ENCODE measurements around the gene ZNF865. TPM values are rescaled to one million over a fixed set of nuclear protein-coding genes. Genes with fewer than 3 reads are reported as not detected.

ZNF865 gene
- total RNA-seq, 1 donor from 2014 or later: 15.0 TPM

GRCh38 chr19:55618426-55618825 lies 13.0 kb downstream of the ZNF865 start:
- H3K27me3 Mint-ChIP-seq (ENCODE audit: low read depth, unreplicated experiment): no peaks in the 10 kb centered on the region
- no peak overlapping the region for H3K4me3 Mint-ChIP-seq (ENCODE audit: unreplicated experiment)
- no peak for FAIRE-seq
- Histone ChIP-seq H3K4me2 (ENCODE audit: low read length) (no peak overlapping the region), H3K4me1 (ENCODE audit: insufficient read depth, low read length) (no peaks in the 10 kb centered on the region), H3K27me3 (ENCODE audit: insufficient read depth, low read length) (no peaks in the 10 kb centered on the region), H3K9me3 (ENCODE audit: insufficient read depth, low read depth, low read length) (no peaks in the 10 kb centered on the region), H4K20me1 (ENCODE audit: insufficient read depth, low read length) (peaks cover 12% of the 10 kb centered on the region), H2AFZ (ENCODE audit: low read depth, low read length) (no peak overlapping the region), H3K9ac (ENCODE audit: low read length) (no peak overlapping the region), H3K36me3 (ENCODE audit: insufficient read depth, low read length) (no peaks in the 10 kb centered on the region), H3K79me2 (ENCODE audit: insufficient read depth, low read length) (peaks cover 7% of the 10 kb centered on the region), H3K4me3 (ENCODE audit: insufficient read depth, low read depth, low read length) (no peak overlapping the region), H3K27ac (ENCODE audit: low read depth, low read length) (no peak overlapping the region)
- peaks cover 6% of the 10 kb centered on the region for H3K4me1 Mint-ChIP-seq (ENCODE audit: low read depth, unreplicated experiment)
- H3K27ac Mint-ChIP-seq (ENCODE audit: unreplicated experiment): no peak overlapping the region
- no peak for DNase-seq (ENCODE audit: low read depth)
- TF ChIP-seq EZH2 (IDR thresholded peaks at IDR 0.05; ENCODE audit: insufficient read depth, low read length): no peak
- TF ChIP-seq CTCF (IDR thresholded peaks at IDR 0.05; ENCODE audit: insufficient read depth, low read depth, low read length): no peak
- no peaks in the 10 kb centered on the region for H3K9me3 Mint-ChIP-seq (ENCODE audit: unreplicated experiment)
- H3K36me3 Mint-ChIP-seq (ENCODE audit: low read depth, unreplicated experiment): peaks cover 6% of the 10 kb centered on the region

- DNase-seq (ENCODE audit: low read depth): no peak
- Histone ChIP-seq H3K9me3 (ENCODE audit: insufficient read depth, low read depth, low read length) (no peaks in the 10 kb centered on the region), H3K27ac (ENCODE audit: low read depth, low read length) (no peak overlapping the region), H3K9ac (ENCODE audit: low read length) (no peak overlapping the region), H3K4me2 (ENCODE audit: low read length) (no peak overlapping the region), H4K20me1 (ENCODE audit: insufficient read depth, low read length) (peaks cover 17% of the 10 kb centered on the region), H3K4me1 (ENCODE audit: insufficient read depth, low read length) (no peaks in the 10 kb centered on the region), H3K4me3 (ENCODE audit: insufficient read depth, low read depth, low read length) (no peak overlapping the region), H3K79me2 (ENCODE audit: insufficient read depth, low read length) (peaks cover 12% of the 10 kb centered on the region), H3K36me3 (ENCODE audit: insufficient read depth, low read length) (no peaks in the 10 kb centered on the region), H3K27me3 (ENCODE audit: insufficient read depth, low read length) (no peaks in the 10 kb centered on the region), H2AFZ (ENCODE audit: low read depth, low read length) (no peak overlapping the region)
- no peak for FAIRE-seq
- no peak overlapping the region for H3K4me3 Mint-ChIP-seq (ENCODE audit: unreplicated experiment)
- TF ChIP-seq CTCF (IDR thresholded peaks at IDR 0.05; ENCODE audit: insufficient read depth, low read depth, low read length) (no peak), EZH2 (IDR thresholded peaks at IDR 0.05; ENCODE audit: insufficient read depth, low read length) (no peak)
- H3K36me3 Mint-ChIP-seq (ENCODE audit: low read depth, unreplicated experiment): peaks cover 8% of the 10 kb centered on the region
- peak overlapping the region; percentile 1 for H3K27ac Mint-ChIP-seq (ENCODE audit: unreplicated experiment)
- no peaks in the 10 kb centered on the region for H3K27me3 Mint-ChIP-seq (ENCODE audit: low read depth, unreplicated experiment)
- no peaks in the 10 kb centered on the region for H3K9me3 Mint-ChIP-seq (ENCODE audit: unreplicated experiment)
- peaks cover 6% of the 10 kb centered on the region for H3K4me1 Mint-ChIP-seq (ENCODE audit: low read depth, unreplicated experiment)
Observed at GRCh38 chr19:55619286-55619685, 13.8 kb downstream of the ZNF865 start.

GRCh38 chr19:55620410-55621204 lies 15.2 kb downstream of the ZNF865 start:
- no peaks in the 10 kb centered on the region for H3K36me3 ChIP-seq (ENCODE audit: insufficient read depth, low read length)
- no peak overlapping the region for H3K27ac ChIP-seq (ENCODE audit: low read depth, low read length)
- peaks cover 17% of the 10 kb centered on the region for H4K20me1 ChIP-seq (ENCODE audit: insufficient read depth, low read length)
- DNase-seq (ENCODE audit: low read depth) (no peak), FAIRE-seq (peak; percentile 34)
- H3K4me1 ChIP-seq (ENCODE audit: insufficient read depth, low read length): no peaks in the 10 kb centered on the region
- no peak overlapping the region for H3K9ac ChIP-seq (ENCODE audit: low read length)
- Mint-ChIP-seq H3K4me3 (ENCODE audit: unreplicated experiment) (no peak overlapping the region), H3K9me3 (ENCODE audit: unreplicated experiment) (no peaks in the 10 kb centered on the region), H3K27me3 (ENCODE audit: low read depth, unreplicated experiment) (no peaks in the 10 kb centered on the region), H3K36me3 (ENCODE audit: low read depth, unreplicated experiment) (peaks cover 8% of the 10 kb centered on the region), H3K27ac (ENCODE audit: unreplicated experiment) (peak overlapping the region; percentile 53), H3K4me1 (ENCODE audit: low read depth, unreplicated experiment) (peaks cover 6% of the 10 kb centered on the region)
- peaks cover 12% of the 10 kb centered on the region for H3K79me2 ChIP-seq (ENCODE audit: insufficient read depth, low read length)
- H2AFZ ChIP-seq (ENCODE audit: low read depth, low read length): no peak overlapping the region
- H3K4me3 ChIP-seq (ENCODE audit: insufficient read depth, low read depth, low read length): no peak overlapping the region
- no peaks in the 10 kb centered on the region for H3K9me3 ChIP-seq (ENCODE audit: insufficient read depth, low read depth, low read length)
- H3K27me3 ChIP-seq (ENCODE audit: insufficient read depth, low read length): no peaks in the 10 kb centered on the region
- TF ChIP-seq CTCF (IDR thresholded peaks at IDR 0.05; ENCODE audit: insufficient read depth, low read depth, low read length) (no peak), EZH2 (IDR thresholded peaks at IDR 0.05; ENCODE audit: insufficient read depth, low read length) (no peak)
- no peak overlapping the region for H3K4me2 ChIP-seq (ENCODE audit: low read length)
